B cell (primary cell): ENCODE data around the gene ACOXL. TPM values are rescaled to one million over a fixed set of nuclear protein-coding genes. Genes with fewer than 3 reads are reported as not detected.

Experiments
- ATAC-seq: fragments of 200-7000 bp; cut with Tn5 transposase; one replicate; pipeline ENCODE4 v1.10.0; 2021; ENCODE audit warnings: low read depth, mild to moderate bottlenecking, moderate number of reproducible peaks, moderate library complexity
- CTCF ChIA-PET: fragments of 350-600 bp; sonication (Branson Sonifier 250); formaldehyde crosslinking; loops from one replicate; lab custom pipeline; 2021; ENCODE audit warnings: antibody characterized with exemption, inconsistent platforms; lab: Charles Lee
- POLR2A ChIA-PET: fragments of 350-600 bp; sonication (Branson Sonifier 250); formaldehyde crosslinking; loops from one replicate; lab custom pipeline; 2021; ENCODE audit warnings: antibody characterized with exemption; lab: Charles Lee
- DNase-seq: peaks from one replicate; pipeline ENCODE4 v3.0.0; 2013
- H2AFZ ChIP-seq: 2 replicates; pipeline ENCODE4 v1.6.1; 2012; ENCODE audit warnings: mild to moderate bottlenecking, low read depth, low read length; ENCODE audit not compliant: insufficient read depth, poor library complexity, severe bottlenecking
- H3K27ac ChIP-seq, 2 donors: 1 replicate in 1 of 2; 2 replicates in 1 of 2; pipeline ENCODE4 v1.5.1; 2012 to 2013; ENCODE audit warnings: low read length in 2 of 2, mild to moderate bottlenecking in 2 of 2, moderate library complexity in 1 of 2
- H3K27me3 ChIP-seq, 4 experiments: fragments of 200-600 bp in 1 of 4; sonication (generic) in 1 of 4; replicated peaks in 1 of 4; 1 replicate in 2 of 4; 2 replicates in 2 of 4; pipeline versions ENCODE4 v1.6.1 to v1.7.0; 2013 to 2016; ENCODE audit warnings: low read length in 3 of 4, mild to moderate bottlenecking in 2 of 4, mixed read lengths in 1 of 4, moderate library complexity in 1 of 4; ENCODE audit not compliant: insufficient read depth in 4 of 4, control insufficient read depth in 3 of 4; ENCODE audit errors: control extremely low read depth in 1 of 4
- H3K36me3 ChIP-seq, 2 experiments: replicated peaks in 1 of 2; 1 replicate in 1 of 2; 2 replicates in 1 of 2; pipeline versions ENCODE4 v1.6.1 to v1.7.1; 2013; ENCODE audit warnings: low read length in 1 of 2; ENCODE audit not compliant: insufficient read depth in 2 of 2, control insufficient read depth in 1 of 2; ENCODE audit errors: control extremely low read depth in 1 of 2, extremely low read depth in 1 of 2
- H3K4me1 ChIP-seq, 2 donors: fragments of 200-600 bp in 1 of 2; sonication (generic) in 1 of 2; 1 replicate in 1 of 2; 2 replicates in 1 of 2; pipeline versions ENCODE4 v1.5.1 to v1.6.1; 2013 to 2017; ENCODE audit warnings: low read length in 2 of 2; ENCODE audit not compliant: control insufficient read depth in 2 of 2, insufficient read depth in 2 of 2
- H3K4me2 ChIP-seq: replicated peaks from 2 replicates; pipeline ENCODE3; 2012; ENCODE audit warnings: mild to moderate bottlenecking, low read depth, low read length; ENCODE audit not compliant: poor library complexity, severe bottlenecking
- H3K4me3 ChIP-seq, 5 experiments: fragments of 200-600 bp in 1 of 5; sonication (generic) in 1 of 5; 1 replicate in 3 of 5; 2 replicates in 2 of 5; pipeline versions ENCODE4 v1.5.1 to v1.7.0; 2011 to 2016; ENCODE audit warnings: low read length in 4 of 5, mild to moderate bottlenecking in 4 of 5, low read depth in 2 of 5, control low read depth in 1 of 5, moderate library complexity in 1 of 5; ENCODE audit not compliant: insufficient read depth in 1 of 5; ENCODE audit errors: control extremely low read depth in 1 of 5, extremely low read depth in 1 of 5
- H3K79me2 ChIP-seq: fragments of 200-600 bp; sonication (generic); one replicate; pipeline ENCODE4 v1.6.0; 2016; ENCODE audit warnings: low read length; ENCODE audit not compliant: control insufficient read depth, insufficient read depth
- H3K9ac ChIP-seq: fragments of 200-600 bp; sonication (generic); 2 replicates; pipeline ENCODE4 v1.6.1; 2017; ENCODE audit warnings: mild to moderate bottlenecking, low read length, moderate library complexity
- H3K9me3 ChIP-seq, 3 donors: one replicate each; pipeline versions ENCODE4 v1.6.1 to v1.7.1; 2013; ENCODE audit warnings: low read length in 2 of 3; ENCODE audit not compliant: control insufficient read depth in 2 of 3, insufficient read depth in 1 of 3; ENCODE audit errors: control extremely low read depth in 1 of 3
- H4K20me1 ChIP-seq: 2 replicates; pipeline ENCODE4 v1.6.0; 2012; ENCODE audit warnings: mild to moderate bottlenecking, low read length; ENCODE audit not compliant: insufficient read depth, control insufficient read depth, poor library complexity, severe bottlenecking
- H3K27ac Mint-ChIP-seq: one replicate; pipeline ENCODE4 v1.8.0; 2021; ENCODE audit warnings: mixed read lengths
- H3K27me3 Mint-ChIP-seq: one replicate; pipeline ENCODE4 v1.8.0; 2021; ENCODE audit warnings: mixed read lengths
- H3K4me1 Mint-ChIP-seq: one replicate; pipeline ENCODE4 v1.8.0; 2021; ENCODE audit warnings: mixed read lengths
- H3K4me3 Mint-ChIP-seq: one replicate; pipeline ENCODE4 v1.8.0; 2021; ENCODE audit warnings: mixed read lengths
- H3K9me3 Mint-ChIP-seq: one replicate; pipeline ENCODE4 v1.8.0; 2022; ENCODE audit warnings: mixed read lengths; ENCODE audit not compliant: insufficient read depth
- EZH2 ChIP-seq: IDR thresholded peaks from 2 replicates; pipeline ENCODE4 v1.6.1; 2012; ENCODE audit warnings: borderline replicate concordance, low read depth, mild to moderate bottlenecking, moderate library complexity, low read length; ENCODE audit not compliant: insufficient read depth, poor library complexity, severe bottlenecking
- WGBS: methylation state at CpG from one replicate; pipeline ENCODE4 v1.1.5; 2013; ENCODE audit warnings: missing lambda C conversion rate; ENCODE audit not compliant: insufficient coverage; 5-methylcytosine and 5-hydroxymethylcytosine counted together
- intact Hi-C: fragments of 100-400 bp; cut with micrococcal nuclease; formaldehyde crosslinking; loops from one replicate; pipeline ENCODE4 v1.10.0; 2022
- polyA plus RNA-seq: library from polyadenylated mRNA; depleted of rRNA; stranded (reverse); fragments of >200 nt; gene quantifications from 2 replicates; pipeline ENCODE4 v1.2.3, GENCODE V29; 2012
- total RNA-seq, 2 donors: library from RNA; stranded (reverse); fragments of 120-200 nt in 1 of 2; gene quantifications; 1 replicate in 1 of 2; 2 replicates in 1 of 2; pipeline versions ENCODE4 v1.2.3 to v1.2.4, GENCODE V29; 2013 to 2022
- TF ChIP-seq, protein P1 (sequence below): fragments of 200-600 bp; IDR thresholded peaks from one replicate; pipeline ENCODE4 v1.8.0; 2022; ENCODE audit warnings: antibody characterized with exemption, mild to moderate bottlenecking

ACOXL gene
- total and polyA plus RNA-seq, 2 donors (not counting 1 experiment from before 2014, with no cell fraction given): 0.06 TPM; not detected in 1

DNA sequence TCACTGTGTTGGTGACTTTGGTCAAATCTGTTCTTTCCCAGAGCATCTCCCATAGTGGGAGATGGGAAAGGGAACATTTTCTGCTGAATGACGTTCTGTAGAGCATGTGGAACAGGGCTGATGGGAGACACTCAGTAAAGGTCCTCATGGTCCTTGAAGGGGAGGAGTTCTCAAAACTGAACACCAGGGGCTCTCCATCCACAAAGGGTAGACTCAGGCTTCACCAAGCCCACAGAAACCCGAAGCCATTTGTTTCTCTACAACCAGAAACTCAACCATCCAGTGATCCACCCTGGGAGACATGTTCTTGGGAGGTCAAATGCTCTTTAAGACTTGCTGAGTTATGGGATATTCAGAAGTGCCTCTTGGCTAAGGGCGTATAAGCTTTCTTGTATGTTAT, 131.8 kb downstream of the ACOXL start:
- Histone ChIP-seq H3K4me2 (no peak overlapping the region), H4K20me1 (no peaks in the 10 kb centered on the region), H3K4me3 (no peak overlapping the region), H3K4me1 (peaks cover 2 to 5% of the 10 kb centered on the region in 2 donors), H3K9me3 (no peaks in the 10 kb centered on the region), H3K9ac (no peak overlapping the region), H3K27ac (no peak overlapping the region), H3K27me3 (peaks cover 0 to 6% (median 0%) of the 10 kb centered on the region in 4 experiments), H2AFZ (no peak overlapping the region), H3K79me2 (no peaks in the 10 kb centered on the region), H3K36me3 (no peaks in the 10 kb centered on the region)
- TF ChIP-seq, protein P1, sequence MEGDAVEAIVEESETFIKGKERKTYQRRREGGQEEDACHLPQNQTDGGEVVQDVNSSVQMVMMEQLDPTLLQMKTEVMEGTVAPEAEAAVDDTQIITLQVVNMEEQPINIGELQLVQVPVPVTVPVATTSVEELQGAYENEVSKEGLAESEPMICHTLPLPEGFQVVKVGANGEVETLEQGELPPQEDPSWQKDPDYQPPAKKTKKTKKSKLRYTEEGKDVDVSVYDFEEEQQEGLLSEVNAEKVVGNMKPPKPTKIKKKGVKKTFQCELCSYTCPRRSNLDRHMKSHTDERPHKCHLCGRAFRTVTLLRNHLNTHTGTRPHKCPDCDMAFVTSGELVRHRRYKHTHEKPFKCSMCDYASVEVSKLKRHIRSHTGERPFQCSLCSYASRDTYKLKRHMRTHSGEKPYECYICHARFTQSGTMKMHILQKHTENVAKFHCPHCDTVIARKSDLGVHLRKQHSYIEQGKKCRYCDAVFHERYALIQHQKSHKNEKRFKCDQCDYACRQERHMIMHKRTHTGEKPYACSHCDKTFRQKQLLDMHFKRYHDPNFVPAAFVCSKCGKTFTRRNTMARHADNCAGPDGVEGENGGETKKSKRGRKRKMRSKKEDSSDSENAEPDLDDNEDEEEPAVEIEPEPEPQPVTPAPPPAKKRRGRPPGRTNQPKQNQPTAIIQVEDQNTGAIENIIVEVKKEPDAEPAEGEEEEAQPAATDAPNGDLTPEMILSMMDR: no peak
- no peak for TF ChIP-seq EZH2
- Mint-ChIP-seq H3K27me3 (peaks cover 40% of the 10 kb centered on the region), H3K9me3 (no peaks in the 10 kb centered on the region), H3K27ac (no peak overlapping the region), H3K4me3 (no peak overlapping the region), H3K4me1 (peaks cover 8% of the 10 kb centered on the region)
- 100% methylated on average over 1 of the region's 3 CpGs for WGBS
- DNase-seq (no peak), ATAC-seq (no peak)
- ChIA-PET CTCF (no interaction called here), POLR2A (no interaction called here)
- intact Hi-C loops: no loop called here

DNA sequence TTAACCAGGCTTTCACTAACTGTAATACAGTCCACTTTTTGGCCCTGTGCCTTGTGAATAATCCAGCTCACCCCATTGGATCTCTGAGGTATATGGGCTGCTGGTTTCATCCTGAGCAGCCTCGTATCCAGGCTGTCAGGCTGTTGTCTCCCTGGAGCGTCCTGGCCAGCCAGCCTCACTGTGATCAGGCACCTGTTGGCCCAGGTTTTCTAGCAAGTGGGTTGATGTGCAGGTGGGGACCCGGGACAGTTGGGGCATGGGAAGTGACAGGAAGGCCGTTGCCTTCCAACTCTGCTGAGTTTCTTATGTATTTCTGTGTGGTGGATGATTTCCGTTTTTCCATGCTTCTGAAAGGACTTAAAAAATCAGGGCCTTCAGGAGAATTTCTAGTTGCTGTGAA, 132.4 kb downstream of the ACOXL start:
- intact Hi-C loops: no loop called here
- Mint-ChIP-seq H3K27ac (no peak overlapping the region), H3K4me1 (peaks cover 5% of the 10 kb centered on the region), H3K27me3 (peaks cover 37% of the 10 kb centered on the region), H3K9me3 (no peaks in the 10 kb centered on the region), H3K4me3 (no peak overlapping the region)
- ChIA-PET CTCF (no interaction called here), POLR2A (no interaction called here)
- H3K4me1 ChIP-seq: no peaks in the 10 kb centered on the region
- H3K27ac ChIP-seq: no peak overlapping the region
- no peaks in the 10 kb centered on the region for H3K9me3 ChIP-seq
- H3K4me2 ChIP-seq: no peak overlapping the region
- TF ChIP-seq, protein P1: no peak
- TF ChIP-seq EZH2: no peak
- WGBS: 88% methylated on average over 5 of the region's 5 CpGs
- no peaks in the 10 kb centered on the region for H4K20me1 ChIP-seq
- H3K4me3 ChIP-seq: no peak overlapping the region
- ATAC-seq: no peak
- no peak for DNase-seq
- H3K79me2 ChIP-seq: no peaks in the 10 kb centered on the region
- no peaks in the 10 kb centered on the region for H3K36me3 ChIP-seq
- H2AFZ ChIP-seq: no peak overlapping the region
- H3K9ac ChIP-seq: no peak overlapping the region
- H3K27me3 ChIP-seq: peaks cover 0 to 6% (median 0%) of the 10 kb centered on the region in 4 experiments
